ENCODE measurements around the gene SLCO4A1. TPM values are rescaled to one million over a fixed set of nuclear protein-coding genes. Genes with fewer than 3 reads are reported as not detected.
A peak's percentile ranks its signal among the peaks of the same experiment; 100 is the strongest.

The SLCO4A1 gene
- total and polyA plus RNA-seq, 12 donors, result 1.5 to 52.7 (median 6.8) TPM

DNA sequence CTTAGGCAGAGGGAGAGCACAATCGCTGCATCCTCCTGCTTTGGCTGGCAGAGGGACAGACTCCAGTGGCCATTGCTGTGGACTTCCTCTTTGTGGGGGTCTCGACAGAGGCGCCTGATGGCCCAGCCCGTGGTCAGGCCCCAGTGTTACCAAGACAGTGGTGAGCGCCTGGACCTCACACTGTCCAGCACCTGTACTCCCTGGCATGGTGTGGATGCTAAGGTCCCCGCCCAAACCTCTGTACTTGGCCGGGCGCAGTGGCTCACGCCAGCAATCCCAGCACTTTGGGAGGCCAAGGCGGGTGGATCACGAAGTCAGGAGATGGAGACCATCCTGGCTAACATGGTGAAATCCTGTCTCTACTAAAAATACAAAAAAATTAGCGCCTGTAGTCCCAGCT is 64.0 kb downstream of the SLCO4A1 start:
- Histone ChIP-seq H3K4me1 (peaks cover 5 to 43% (median 9%) of the 10 kb centered on the region in 9 donors), H3K27me3 (peaks cover 33 to 59% (median 45%) of the 10 kb centered on the region in 7 donors), H3K9me3 (no peaks in the 10 kb centered on the region), H3K27ac (no peak overlapping the region), H3K4me3 (no peak overlapping the region), H3K36me3 (no peaks in the 10 kb centered on the region)
- intact Hi-C loops (cut with DNase I), result no loop called here
- ATAC-seq, result no peak
- TF ChIP-seq, protein P1, sequence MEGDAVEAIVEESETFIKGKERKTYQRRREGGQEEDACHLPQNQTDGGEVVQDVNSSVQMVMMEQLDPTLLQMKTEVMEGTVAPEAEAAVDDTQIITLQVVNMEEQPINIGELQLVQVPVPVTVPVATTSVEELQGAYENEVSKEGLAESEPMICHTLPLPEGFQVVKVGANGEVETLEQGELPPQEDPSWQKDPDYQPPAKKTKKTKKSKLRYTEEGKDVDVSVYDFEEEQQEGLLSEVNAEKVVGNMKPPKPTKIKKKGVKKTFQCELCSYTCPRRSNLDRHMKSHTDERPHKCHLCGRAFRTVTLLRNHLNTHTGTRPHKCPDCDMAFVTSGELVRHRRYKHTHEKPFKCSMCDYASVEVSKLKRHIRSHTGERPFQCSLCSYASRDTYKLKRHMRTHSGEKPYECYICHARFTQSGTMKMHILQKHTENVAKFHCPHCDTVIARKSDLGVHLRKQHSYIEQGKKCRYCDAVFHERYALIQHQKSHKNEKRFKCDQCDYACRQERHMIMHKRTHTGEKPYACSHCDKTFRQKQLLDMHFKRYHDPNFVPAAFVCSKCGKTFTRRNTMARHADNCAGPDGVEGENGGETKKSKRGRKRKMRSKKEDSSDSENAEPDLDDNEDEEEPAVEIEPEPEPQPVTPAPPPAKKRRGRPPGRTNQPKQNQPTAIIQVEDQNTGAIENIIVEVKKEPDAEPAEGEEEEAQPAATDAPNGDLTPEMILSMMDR (IDR thresholded peaks at IDR 0.05), result no peak
- peak in 1 of 2 donors; percentile 2 for DNase-seq
- 85 to 89% methylated on average over 12 of the region's 12 CpGs for WGBS, 2 donors

DNA sequence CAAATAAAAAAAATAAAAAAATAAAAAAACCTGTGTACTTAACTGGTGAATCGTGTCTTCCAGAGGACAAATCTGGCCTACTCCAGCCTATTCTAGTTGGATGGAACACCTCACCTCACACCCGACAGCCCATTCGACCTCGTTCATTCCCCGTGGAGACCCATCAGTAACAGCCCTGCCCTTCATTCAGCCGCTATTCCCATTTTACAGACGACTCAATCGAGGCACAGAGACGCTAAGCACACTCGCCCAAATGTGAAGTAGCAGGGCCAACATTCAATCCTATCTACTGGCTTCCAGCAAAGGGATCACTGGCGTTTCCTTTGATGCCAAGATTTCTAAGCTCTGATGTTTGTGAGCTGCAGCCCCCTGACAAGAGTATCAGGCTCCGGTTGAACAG is 64.6 kb downstream of the SLCO4A1 start:
- Histone ChIP-seq H3K4me1 (peaks cover 5 to 43% (median 9%) of the 10 kb centered on the region in 9 donors), H3K27ac (no peak overlapping the region), H3K36me3 (no peaks in the 10 kb centered on the region), H3K9me3 (no peaks in the 10 kb centered on the region), H3K4me3 (no peak overlapping the region), H3K27me3 (peaks cover 33 to 64% (median 48%) of the 10 kb centered on the region in 7 donors)
- 83 to 85% methylated on average over 12 of the region's 12 CpGs for WGBS, 2 donors
- intact Hi-C loops (cut with DNase I), result no loop called here
- TF ChIP-seq, protein P1 (IDR thresholded peaks at IDR 0.05), result no peak
- ATAC-seq, result no peak
- DNase-seq, result no peak

DNA sequence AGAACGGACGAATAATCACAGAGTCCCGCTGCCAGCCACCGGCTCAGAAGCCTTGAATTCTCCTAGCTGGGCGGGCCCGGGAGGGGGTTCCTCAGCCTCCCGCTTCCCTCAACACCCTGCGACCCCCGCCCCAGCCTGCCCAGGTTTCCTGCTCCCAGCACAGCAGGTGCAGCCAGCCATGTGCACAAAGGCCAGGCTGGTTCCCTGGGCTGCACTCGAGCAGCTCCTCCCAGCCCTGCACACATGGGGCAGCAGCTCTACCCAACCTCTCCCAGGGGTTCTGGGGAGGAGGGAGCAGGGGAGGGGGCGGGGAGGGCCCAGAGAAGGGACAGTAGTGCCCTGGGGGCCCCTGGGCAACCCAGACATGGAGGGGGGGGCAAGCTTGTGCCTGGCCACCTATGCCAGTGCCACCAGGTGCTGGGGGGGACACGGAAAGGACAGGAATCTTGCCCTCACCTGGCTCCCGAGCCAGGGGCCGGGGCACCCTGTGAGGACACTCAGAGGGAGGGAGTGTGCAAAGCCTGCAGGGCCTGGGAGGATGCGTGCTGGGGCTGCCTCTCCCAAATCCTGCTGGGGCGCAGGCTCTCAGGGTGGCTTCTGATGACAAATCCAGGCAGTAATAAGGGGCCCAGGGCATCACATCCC is 65.1 kb downstream of the SLCO4A1 start:
- peaks cover 5 to 43% (median 9%) of the 10 kb centered on the region in 9 donors for H3K4me1 ChIP-seq
- 60 to 71% methylated on average over 16 of the region's 16 CpGs for WGBS, 2 donors
- peak in 1 of 2 donors; percentile 8 for DNase-seq

DNA sequence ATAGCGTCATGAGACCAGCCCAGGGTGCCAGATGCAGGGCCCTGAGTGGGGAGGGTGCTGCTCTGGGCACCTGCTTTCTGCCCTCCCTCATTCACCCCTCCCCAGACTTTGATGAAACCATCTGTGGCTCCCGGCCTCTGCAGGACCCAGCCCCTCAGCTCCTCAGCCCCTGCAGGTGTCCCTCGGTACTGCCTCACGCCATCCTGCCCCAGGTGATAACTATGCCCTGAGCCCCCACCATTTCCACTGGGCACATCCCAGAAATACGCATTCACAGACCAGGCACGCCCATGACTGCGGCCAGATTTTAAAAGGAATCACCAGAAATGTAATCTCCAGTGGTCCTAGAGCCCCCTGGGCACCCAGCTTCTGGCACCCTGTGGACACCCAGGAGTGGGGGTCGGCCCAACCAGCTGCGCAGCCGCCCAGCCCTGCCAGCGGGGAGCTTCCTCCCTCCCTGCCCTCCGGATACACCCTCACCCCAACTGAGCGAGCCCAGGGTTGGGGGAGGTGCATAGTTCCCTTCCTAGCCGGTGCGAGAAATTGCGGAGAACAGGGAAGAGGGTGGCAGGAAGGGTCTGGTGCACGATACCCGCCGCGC is 65.7 kb downstream of the SLCO4A1 start:
- H3K4me1 ChIP-seq, result peaks cover 5 to 43% (median 9%) of the 10 kb centered on the region in 9 donors
- H3K36me3 ChIP-seq, result no peaks in the 10 kb centered on the region
- TF ChIP-seq, protein P1 (IDR thresholded peaks at IDR 0.05), result peak in 1 of 9 donors; percentile 9
- WGBS, 2 donors, result 5 to 8% methylated on average over 20 of the region's 20 CpGs
- peak overlapping the region in 1 of 10 donors; percentile 42 for H3K4me3 ChIP-seq
- peak in 1 of 2 donors; percentile 5 for DNase-seq
- ATAC-seq, result no peak
- no peaks in the 10 kb centered on the region for H3K9me3 ChIP-seq
- intact Hi-C loops (cut with DNase I), result no loop called here
- H3K27me3 ChIP-seq, result peaks cover 33 to 66% (median 49%) of the 10 kb centered on the region in 7 donors
- no peak overlapping the region for H3K27ac ChIP-seq

More for the DNA sequence above, 65.1 kb downstream of the SLCO4A1 start:
- intact Hi-C loops (cut with DNase I), result no loop called here
- H3K36me3 ChIP-seq, result no peaks in the 10 kb centered on the region
- H3K4me3 ChIP-seq, result no peak overlapping the region
- H3K27me3 ChIP-seq, result peaks cover 33 to 66% (median 49%) of the 10 kb centered on the region in 7 donors
- TF ChIP-seq, protein P1 (IDR thresholded peaks at IDR 0.05), result no peak
- H3K9me3 ChIP-seq, result no peaks in the 10 kb centered on the region
- no peak overlapping the region for H3K27ac ChIP-seq
- no peak for ATAC-seq
